Activated CD4-positive, CD25-positive, alpha-beta regulatory T cell treated with anti-CD3 and anti-CD28 coated beads, Interleukin-2, amount 50 U/mL, for 72 hours (primary cell): Measurements from ENCODE around the gene GNMT.
"Not testable (repeated sequence)": the region's sequence is repeated elsewhere in the genome, so short reads cannot be mapped to it uniquely, and the experiment has no call there.

ENCODE experiments used
- DNase-seq: peaks from one replicate; pipeline ENCODE4 v3.0.0; 2021

GNMT gene

DNA sequence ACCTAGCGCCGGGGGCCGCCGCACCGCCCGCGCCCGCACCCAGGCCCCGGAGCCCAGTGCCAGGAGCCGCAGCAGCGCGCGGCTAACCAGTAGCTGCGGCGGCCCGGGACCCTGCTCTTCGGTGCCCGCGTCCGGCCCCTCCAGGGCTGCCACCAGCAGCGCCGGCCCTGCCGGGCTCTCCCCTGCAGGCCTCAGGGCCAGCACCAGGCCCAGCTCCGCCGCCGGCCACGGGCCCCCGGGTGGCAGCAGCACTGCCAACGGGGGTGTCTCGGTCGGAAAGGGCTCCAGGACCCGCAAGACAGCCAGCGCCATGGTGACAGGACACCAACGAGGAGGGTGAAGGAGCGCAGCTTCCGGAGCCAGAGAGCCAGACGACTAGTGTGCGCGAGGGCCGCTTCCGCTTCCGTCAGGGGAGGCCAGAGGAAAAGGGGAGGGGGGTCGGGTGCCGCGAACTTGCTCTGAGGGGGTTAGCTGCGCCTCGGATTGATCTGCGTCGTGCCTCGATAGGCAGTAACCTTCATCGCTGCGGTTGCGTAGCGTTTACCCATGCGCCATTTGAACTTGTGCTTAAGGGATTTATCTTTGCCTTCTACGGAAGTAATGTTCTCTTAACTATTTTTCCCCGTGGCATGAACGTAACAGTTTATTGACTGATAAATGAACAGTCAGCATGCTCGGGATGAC is 18.4 kb downstream of the GNMT start, which contains the start of gene PEX6:
Gene PEX6 (minus strand): TSS at position 343 of the 684 bp plus-strand sequence. CDS start 31 bp downstream, at position 312.
- DNase-seq, result peak; percentile 91

DNA sequence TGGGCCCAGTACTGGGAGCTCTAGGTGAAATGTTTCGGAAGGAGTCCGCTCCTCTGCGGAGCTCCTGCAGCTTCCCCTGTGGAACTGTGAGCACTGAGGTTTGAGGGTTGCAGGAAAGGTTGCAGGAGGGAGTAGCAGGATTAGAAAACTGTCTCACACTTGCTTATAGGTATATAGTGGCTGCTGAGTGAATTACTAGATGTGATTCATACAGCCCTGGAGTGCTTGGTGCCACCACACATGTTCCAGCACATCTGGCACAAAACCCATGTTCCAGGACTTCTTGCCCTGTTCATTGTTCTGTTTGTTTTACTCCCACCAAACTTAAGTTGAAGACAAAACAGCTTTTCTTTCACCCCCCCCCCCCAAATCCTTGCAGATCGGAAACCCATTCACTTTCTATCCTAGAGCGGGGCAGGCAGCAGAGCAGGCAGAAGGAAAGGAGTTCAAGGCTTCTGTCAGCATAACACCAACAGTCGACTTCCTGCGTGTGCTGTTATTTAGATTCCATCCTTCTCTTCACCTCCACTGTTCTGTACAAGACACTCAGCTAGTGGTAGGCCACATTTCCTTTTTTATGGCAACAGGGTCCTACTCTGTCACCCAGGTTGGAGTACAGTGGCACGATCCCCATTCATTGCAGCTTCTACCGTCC is 19.1 kb downstream of the GNMT start:
- DNase-seq, result no peak

DNA sequence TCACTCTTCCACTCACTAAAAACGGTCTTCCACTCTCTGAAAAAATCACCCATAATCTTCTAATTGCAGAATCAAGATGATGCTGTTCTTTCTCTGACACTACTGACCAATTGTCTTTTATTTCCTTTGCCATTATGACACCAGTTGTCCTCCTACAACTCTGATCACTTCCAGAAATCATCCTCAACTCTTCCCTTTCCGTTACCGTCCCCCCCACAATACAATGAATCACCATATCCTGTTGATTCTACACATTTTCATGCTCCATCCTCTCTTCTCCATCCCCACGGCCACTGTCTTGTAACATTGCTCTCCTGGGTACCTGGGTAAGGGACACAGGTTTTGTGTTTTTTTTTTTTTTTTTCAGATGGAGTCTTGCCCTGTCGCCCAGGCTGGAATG is 21.3 kb downstream of the GNMT start:
- DNase-seq, result no peak

DNA sequence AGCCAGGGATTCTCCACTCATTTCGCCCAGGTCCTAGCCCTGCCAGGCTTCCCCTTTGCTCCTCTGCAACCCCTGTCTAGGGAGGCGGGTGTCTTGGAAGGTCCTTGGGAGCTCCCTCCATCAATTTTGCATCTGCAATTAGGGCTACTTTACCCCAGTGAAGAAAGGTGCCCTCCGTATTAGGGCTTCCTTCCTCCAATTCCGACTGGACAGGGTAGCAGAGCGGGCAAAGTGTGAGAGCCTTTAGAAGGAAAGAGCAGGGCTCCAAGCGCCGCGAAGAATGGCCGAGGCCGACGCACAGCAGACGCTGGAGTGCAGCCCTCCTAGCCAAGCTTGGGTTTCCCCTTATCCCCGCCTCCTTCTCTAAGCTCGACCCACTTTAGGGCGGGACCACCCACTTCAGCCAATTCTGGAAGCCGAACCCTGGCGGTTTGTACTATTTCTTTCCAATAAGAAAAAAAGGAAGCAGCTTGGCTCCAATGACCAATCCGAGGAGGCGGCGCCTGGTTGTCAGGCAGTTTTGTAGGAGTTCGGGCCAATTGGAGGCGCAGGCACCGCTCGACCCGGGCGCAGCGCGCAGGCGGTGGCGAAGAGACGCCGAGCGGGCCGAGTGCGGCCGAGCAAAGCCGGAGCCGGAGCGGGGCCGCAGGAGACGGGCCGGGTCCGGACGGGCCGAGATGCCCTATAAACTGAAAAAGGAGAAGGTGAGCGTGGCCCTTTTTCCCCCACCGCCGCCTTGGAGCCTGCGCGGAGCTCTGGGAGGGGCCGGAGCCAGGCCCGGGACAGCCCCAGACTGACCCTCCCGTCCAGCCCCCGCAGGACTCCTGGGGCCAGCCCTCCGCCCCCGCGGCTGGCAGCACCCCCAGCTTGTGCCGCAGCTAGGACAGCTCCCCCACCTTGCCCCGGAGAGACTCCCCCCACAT is 23.7 kb downstream of the GNMT start, which contains the start of gene PPP2R5D:
Gene PPP2R5D (plus strand): TSS at position 570 of the 923 bp plus-strand sequence. CDS start 108 bp downstream, at position 678.
- DNase-seq, result peak; percentile 94

DNA sequence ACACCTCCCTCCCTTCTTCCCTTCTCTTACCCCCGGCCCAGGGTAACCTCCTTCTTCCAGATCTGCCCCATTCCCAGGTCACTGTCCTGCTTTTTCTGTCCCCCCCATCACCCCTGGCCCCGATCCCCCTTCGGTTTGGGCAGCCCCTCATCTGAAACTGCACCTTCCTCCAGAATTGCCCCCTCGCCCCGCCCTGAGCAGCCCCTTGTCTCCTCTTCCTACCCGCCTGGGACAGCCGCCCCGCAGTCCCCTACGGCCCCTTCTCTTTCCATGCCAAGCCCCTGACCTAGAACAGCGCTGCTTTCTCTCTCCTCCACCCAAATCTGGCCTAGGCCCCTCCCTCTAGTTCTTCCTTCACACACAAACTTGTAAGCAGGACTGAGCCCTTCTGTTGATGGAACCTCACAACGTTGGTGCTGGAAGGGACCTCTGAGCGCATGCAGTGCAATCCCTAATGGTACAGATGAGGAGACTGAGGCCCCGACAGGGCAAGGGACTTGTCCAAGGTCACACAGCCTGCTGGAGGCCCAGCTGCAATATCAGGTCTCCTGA is 24.4 kb downstream of the GNMT start:
- DNase-seq, result peak; percentile 35

DNA sequence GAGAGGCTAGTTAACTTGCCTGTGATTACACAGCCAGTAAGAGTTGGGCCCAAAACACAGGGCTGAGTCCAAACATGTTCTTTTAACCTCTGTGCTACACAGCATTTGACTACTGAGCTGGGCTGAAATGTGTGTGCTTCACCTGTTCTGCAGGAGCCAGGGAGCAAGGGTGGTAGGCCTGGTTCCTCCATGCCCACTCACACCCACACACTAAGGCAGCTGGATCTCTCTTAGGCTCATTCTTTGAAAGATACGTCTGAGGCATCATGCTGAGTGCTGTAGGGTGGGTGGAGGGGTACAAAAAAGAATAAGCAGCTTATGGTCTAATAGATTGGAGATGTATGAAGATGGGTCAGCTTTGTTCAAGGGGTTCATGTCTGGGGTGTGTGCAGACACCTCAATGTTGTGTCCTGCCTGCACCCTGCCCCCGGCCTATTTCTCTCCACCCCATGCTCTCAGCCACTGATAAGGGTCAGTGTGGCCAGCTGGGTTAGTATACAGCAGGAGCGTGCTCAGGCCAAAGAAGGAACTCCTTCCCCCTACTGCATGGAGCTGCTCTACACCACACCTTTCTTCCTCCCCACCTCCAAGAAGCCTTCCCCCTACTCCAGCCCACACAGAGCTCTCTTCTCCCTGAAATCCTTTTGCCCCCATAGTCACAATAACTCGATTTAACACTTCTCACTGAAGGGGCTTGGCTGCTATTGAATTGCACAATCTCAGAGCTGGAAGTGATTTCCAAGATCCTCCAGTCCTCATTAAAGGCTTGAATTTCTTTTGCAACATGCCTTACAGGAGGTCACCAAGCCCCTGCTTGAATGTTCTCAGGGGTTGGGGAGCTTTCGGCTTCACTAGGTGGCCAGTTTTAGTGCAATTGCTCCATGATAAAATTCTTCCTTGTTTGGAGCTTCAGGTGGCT is 27.2 kb downstream of the GNMT start:
- DNase-seq, result no peak

DNA sequence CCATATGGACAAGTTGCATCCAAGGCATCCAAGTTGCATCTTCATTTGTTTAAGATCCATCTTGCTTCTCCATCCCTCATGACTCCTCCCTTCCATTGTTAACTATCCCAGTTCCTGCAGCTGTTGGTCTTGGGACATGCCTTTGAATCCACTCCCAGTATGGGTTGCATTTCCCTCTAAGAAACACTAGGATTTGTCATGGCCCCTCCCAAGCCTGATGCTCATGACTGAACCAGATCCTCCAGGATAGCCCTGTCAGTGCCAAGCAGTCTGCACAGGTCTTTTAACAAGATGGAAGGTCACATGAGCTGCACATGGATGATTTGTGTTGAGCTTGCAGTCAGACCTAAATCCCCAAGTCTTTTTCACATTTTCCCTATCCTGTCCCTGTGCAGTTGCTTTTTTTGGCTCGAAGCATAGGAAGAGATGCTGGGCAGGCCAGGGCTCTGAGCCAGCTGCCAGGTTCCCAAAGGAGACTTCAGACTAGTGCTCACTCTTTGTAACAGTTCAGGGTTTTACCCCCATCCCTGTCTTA is 28.0 kb downstream of the GNMT start:
- no peak for DNase-seq

DNA sequence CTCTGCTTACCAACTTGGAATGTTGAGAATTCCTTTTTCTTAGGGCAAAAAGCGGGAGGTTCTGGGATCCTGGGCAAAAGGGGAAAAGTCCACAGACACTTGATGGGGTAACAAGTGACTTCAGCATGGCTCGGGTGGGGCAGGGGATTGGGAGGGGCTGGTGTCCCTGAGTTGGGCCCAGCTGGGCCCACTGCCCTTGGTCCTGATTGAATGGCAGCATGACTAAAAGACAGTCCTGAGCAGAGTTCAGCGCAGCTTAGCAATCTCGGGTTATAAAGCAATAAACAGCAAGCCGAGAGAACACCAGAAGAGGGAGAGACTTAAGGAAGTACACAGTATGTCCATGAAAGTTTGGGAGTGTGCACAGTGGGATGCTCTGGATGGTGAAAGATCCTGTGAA is 29.4 kb downstream of the GNMT start:
- DNase-seq, result no peak

DNA sequence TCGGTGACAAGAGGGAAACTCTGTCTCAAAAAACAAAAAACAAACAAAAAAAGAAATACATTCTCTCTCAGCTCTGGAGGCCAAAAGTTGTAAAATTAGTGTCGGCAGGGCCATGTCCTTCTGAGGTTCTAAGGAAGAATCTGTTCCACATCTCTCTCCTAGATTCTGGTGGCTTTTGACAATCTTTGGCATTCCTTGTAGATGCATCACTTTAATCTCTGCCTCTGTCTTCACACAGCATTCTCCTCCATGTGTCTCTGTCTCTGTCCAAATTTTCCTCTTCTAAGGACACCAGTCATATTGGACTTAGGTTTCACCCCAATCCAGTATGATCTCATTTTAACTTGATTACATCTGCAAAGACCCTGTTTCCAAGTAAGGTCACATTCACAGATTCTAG is 32.9 kb downstream of the GNMT start:
- DNase-seq, result no peak

DNA sequence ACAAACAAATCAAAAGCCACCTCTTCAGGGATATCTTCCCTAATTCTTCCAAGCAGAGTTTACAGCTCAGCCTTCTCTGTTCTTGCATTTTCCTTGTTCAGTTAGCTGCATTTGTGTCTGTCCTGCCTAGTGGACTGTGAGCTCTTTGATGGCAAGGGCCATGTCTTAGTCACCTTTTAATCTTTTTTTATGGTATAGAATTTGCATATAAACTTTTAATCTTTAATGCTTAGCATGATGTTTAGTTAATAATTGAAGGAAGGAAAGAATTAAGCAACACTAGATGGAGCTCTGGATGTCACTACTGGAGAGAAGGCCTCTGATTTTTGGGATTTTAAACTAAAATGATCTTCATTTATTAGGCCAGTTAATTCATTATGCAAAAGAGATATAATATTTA is 36.0 kb downstream of the GNMT start:
- no peak for DNase-seq

DNA sequence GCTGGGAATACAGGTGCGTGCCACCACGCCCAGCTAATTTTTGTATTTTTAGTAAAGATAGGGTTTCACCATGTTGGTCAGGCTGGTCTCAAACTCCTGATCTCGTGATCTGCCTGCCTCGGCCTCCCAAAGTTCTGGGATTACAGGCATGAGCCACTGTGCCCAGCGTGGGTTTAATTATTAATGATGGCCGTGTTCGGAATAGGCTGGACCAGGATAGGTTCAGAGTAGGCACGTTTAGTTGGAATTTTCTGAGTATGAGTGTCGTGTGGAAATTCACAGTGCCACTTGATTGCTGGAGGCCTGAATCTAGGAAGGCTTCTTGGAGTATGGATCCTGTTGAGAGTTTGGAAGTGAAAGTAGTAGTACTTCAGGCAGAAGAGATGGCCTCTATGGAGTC is 37.7 kb downstream of the GNMT start:
- DNase-seq, result not testable (repeated sequence)

DNA sequence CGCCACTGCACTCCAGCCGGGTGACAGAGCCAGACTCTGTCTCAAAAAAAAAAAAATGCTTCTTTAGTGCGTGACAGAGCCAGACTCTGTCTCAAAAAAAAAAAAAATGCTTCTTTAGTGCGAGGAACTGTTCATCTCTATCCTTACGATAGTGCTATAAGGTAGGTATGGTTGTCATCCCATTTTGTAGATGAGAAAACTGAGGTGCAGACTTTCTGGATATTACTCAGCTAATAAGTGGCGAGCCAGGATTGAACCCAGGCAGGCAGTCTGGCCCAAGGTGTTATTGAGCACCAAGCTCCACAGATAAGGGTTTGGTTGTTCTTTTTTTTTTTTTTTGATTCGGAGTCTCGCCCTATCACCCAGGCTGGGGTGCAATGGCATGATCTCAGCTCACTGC is 41.3 kb downstream of the GNMT start:
- no peak for DNase-seq

DNA sequence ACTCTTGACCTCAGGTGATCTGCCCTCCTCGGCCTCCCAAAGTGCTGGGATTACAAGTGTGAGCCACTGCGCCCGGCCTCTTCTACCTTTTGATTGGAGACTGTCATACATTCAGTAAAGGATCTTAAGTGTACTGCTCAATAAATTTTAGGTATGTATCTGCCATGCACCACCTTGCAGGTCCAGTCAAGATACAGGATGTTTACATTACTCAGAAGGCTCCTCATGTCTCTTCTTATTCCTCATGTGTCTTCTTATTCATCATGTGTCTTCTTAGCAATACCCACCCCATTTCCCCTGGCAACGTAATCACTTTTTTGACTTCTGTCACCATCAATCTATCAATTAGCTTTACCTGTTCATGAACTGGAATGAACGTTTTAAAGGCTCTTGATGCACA is 45.3 kb downstream of the GNMT start:
- DNase-seq, result no peak

DNA sequence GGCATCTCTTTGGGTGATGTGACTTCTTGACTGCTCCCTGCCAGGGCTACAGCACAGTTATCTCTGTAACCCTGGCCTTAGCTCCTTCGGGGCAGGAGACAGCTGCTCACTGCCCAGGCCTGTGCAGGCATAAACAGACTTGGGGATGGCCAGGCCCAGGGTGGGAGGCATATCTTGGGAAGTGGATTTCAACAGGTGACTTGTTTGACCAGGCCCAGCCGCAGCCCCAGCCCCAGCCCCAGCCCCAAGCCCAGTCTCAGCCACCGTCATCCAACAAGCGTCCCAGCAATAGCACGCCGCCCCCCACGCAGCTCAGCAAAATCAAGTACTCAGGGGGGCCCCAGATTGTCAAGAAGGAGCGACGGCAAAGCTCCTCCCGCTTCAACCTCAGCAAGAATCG is 45.7 kb downstream of the GNMT start:
- DNase-seq, result no peak

DNA sequence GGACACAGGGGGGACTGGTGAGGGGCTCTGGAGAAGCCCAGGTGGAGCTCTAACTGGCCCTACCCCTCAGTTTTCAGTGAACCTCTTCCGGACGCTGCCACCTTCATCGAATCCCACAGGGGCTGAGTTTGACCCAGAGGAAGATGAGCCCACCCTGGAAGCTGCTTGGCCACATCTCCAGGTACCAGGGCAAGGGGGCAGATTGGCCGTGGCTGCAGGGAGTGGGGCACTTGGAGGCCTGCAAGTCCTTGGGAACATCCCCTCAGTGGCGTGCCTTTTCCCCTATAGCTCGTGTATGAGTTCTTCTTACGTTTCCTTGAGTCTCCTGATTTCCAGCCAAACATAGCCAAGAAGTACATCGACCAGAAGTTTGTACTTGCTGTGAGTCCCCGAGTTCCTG is 46.6 kb downstream of the GNMT start:
- DNase-seq, result no peak

DNA sequence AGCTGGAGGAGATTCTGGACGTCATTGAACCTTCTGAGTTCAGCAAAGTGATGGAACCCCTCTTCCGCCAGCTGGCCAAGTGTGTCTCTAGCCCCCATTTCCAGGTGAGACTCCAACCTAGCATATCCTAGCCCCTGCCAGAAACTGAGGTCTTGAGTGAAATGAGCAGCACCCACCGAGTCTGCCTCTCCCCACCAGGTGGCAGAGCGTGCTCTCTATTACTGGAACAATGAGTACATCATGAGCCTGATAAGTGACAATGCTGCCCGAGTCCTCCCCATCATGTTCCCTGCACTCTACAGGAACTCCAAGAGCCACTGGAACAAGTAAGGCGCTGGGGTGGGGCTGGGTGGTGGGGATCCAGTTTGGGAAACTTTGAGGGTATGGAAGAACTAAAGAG is 48.6 kb downstream of the GNMT start:
- DNase-seq, result no peak

DNA sequence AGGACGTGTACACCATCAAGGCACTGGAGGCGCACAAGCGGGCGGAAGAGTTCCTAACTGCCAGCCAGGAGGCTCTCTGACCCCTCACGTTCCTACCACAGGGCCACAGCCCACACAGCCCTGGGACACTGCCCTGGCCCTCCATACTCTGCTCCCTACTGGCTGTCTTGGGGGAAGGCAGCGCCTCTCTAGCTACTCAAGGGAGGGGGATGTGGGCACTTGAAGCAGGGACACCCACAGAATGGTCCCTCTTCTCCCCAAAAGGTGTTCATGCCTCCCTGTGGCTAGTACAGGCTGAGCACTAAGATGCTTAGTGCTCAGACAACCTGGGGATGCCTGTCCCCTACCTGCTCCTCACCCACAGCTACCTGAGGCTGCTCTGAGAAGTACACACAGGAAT is 50.7 kb downstream of the GNMT start:
- DNase-seq, result no peak

DNA sequence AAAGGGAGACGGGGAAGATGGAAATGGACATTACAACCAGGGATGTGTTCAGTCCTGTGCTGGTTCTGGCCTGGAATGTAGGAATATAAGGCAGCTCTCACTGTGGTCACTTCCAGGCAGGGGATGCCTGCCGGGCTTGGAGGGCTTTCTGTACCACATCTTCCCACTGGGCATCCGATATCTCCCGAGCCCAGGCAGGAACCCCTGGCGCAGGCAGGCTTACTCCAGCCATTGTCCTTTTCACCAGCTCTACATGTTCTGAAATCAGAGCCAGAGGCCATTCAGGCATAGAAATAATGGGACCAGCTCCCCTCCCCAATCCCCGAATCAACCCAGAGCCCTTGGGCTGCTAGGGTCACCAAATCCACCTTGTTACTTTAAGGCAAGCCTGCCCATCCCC is 51.8 kb downstream of the GNMT start:
- no peak for DNase-seq

DNA sequence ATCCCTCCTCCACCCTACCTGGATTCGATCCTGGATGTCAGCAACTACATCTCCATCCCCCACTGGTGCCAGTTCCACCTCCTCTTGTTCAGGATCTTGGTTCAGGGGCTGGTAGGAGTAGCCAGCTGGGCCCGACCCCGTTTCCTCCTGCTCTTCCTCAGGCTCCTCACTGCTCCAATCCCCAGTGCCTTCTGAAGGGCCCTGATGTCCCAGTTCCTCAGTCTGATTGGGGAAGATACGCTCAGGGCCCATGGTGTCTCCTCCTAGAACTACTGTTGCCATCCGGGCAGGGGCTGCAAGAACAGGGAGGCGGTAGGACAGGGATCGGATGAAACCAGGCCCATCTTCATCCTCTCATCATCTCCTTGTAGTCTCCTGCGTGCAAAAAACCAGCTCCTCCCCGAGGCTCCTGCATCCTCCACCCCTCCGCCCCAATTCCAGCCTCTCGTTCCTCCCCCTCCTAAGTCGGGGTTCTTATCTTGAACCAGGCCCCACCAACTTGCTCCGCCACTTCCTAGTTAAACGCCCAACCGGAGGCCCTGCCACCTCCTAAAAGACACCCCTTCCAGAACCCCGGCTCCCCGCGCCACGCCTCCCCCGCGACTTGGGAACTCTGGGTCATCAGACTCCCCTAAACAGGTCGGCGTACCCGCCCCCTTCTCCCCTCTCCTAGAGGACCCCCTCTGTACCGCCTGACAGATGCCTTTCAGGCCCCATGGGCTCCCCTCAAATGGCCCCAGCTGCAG is 52.7 kb downstream of the GNMT start:
- DNase-seq, result no peak
